HCT116 (cell line): Measurements from ENCODE around the gene PLA2R1. TPM values are rescaled to one million over a fixed set of nuclear protein-coding genes. Genes with fewer than 3 reads are reported as not detected.

Source experiments
- ATAC-seq: fragments of 200-7000 bp; cut with Tn5 transposase; 2 replicates; pipeline ENCODE4 v1.9.1; 2020; ENCODE audit warnings: mild to moderate bottlenecking, moderate library complexity
- BruUV-seq: library from RNA; stranded (reverse); fragments of 400-500 nt; replicated peaks from 2 replicates; lab custom pipeline; 2021; lab: Mats Ljungman, UMichigan
- CTCF ChIA-PET: fragments of 300-600 bp; sonication (Branson Sonifier 250); formaldehyde crosslinking; loops from one replicate; lab custom pipeline; 2021; ENCODE audit warnings: antibody characterized with exemption; lab: Charles Lee
- POLR2A ChIA-PET: fragments of 300-600, 350-600 bp; sonication (Branson Sonifier 250); formaldehyde crosslinking; loops from one replicate; lab custom pipeline; 2021; ENCODE audit warnings: antibody characterized with exemption; lab: Charles Lee
- RAD21 ChIA-PET, 2 experiments: fragments of 300-600 bp; sonication (Branson Sonifier 250); formaldehyde crosslinking; loops; one replicate each; lab custom pipeline; 2023; ENCODE audit warnings: low total read pairs in 2 of 2; ENCODE audit not compliant: uncharacterized antibody in 2 of 2, unreplicated experiment in 2 of 2, low non-redundant PET in 1 of 2; lab: Charles Lee
- DNase-seq: peaks from one replicate; pipeline ENCODE4 v3.0.0-alpha.2; 2010; ENCODE audit warnings: low read depth, low spot score
- H2AFZ ChIP-seq: fragments of 200-600 bp; shearing (Covaris generic), sonication (generic); 2 replicates; pipeline ENCODE4 v1.6.1; 2017; ENCODE audit warnings: low read depth, mixed run types, mixed read lengths, antibody characterized with exemption, low read length; ENCODE audit not compliant: poor library complexity, severe bottlenecking
- H3K27ac ChIP-seq: 2 replicates; pipeline ENCODE4 v1.5.1; 2012; ENCODE audit warnings: low read depth, low read length
- H3K27me3 ChIP-seq: fragments of 200-600 bp; sonication (generic); 2 replicates; pipeline ENCODE4 v1.6.1; 2016; ENCODE audit warnings: mixed run types, low read length, mixed read lengths; ENCODE audit not compliant: insufficient read depth
- H3K36me3 ChIP-seq, 2 experiments: fragments of 200-500 bp in 1 of 2; fragments of 200-600 bp in 1 of 2; sonication (Bioruptor generic) in 1 of 2; sonication (generic) in 1 of 2; 2 replicates each; pipeline versions ENCODE4 v1.5.1 to v1.6.1; 2014 to 2016; ENCODE audit warnings: low read length in 2 of 2, inconsistent platforms in 1 of 2, mixed read lengths in 1 of 2, mixed run types in 1 of 2; ENCODE audit not compliant: insufficient read depth in 2 of 2, control insufficient read depth in 1 of 2
- H3K4me1 ChIP-seq, 2 experiments: fragments of 200-600 bp in 1 of 2; sonication (generic) in 1 of 2; 2 replicates each; pipeline versions ENCODE4 v1.5.1 to v1.6.1; 2012 to 2017; ENCODE audit warnings: low read length in 2 of 2, inconsistent platforms in 1 of 2, mild to moderate bottlenecking in 1 of 2, mixed read lengths in 1 of 2, mixed run types in 1 of 2, moderate library complexity in 1 of 2; ENCODE audit not compliant: insufficient read depth in 2 of 2, control insufficient read depth in 1 of 2
- H3K4me2 ChIP-seq: fragments of 200-600 bp; sonication (generic); 2 replicates; pipeline ENCODE4 v1.6.1; 2017; ENCODE audit warnings: mixed run types, low read length, mixed read lengths
- H3K4me3 ChIP-seq, 2 experiments: fragments of 200-600 bp in 1 of 2; sonication (generic) in 1 of 2; replicated peaks in 1 of 2; 2 replicates each; pipeline ENCODE4 v1.5.1; 2011 to 2016; ENCODE audit warnings: low read length in 2 of 2, control low read depth in 1 of 2, low read depth in 1 of 2, mild to moderate bottlenecking in 1 of 2, mixed read lengths in 1 of 2, mixed run types in 1 of 2
- H3K79me2 ChIP-seq: fragments of 200-600 bp; sonication (generic); 2 replicates; pipeline ENCODE4 v1.6.1; 2017; ENCODE audit warnings: mild to moderate bottlenecking, mixed run types, low read length, moderate library complexity, mixed read lengths; ENCODE audit not compliant: insufficient read depth
- H3K9ac ChIP-seq: fragments of 200-600 bp; sonication (generic); 2 replicates; pipeline ENCODE4 v1.6.1; 2016; ENCODE audit warnings: low read length, mixed read lengths
- H3K9me2 ChIP-seq: fragments of 200-600 bp; sonication (generic), shearing (Covaris generic); 2 replicates; pipeline ENCODE4 v1.6.1; 2017; ENCODE audit warnings: mixed run types, mild to moderate bottlenecking, moderate library complexity; ENCODE audit not compliant: insufficient read depth
- H3K9me3 ChIP-seq, 2 experiments: fragments of 200-500 bp in 1 of 2; fragments of 200-600 bp in 1 of 2; sonication (Bioruptor generic) in 1 of 2; sonication (generic) in 1 of 2; 2 replicates each; pipeline ENCODE4 v1.6.1; 2014 to 2017; ENCODE audit warnings: low read length in 2 of 2, mixed read lengths in 2 of 2, inconsistent platforms in 1 of 2, low read depth in 1 of 2, mild to moderate bottlenecking in 1 of 2, mixed run types in 1 of 2, moderate library complexity in 1 of 2; ENCODE audit not compliant: control insufficient read depth in 1 of 2, insufficient read depth in 1 of 2
- H4K20me1 ChIP-seq: fragments of 200-600 bp; sonication (generic), shearing (Covaris generic); 2 replicates; pipeline ENCODE4 v1.6.1; 2017; ENCODE audit warnings: mixed run types, mild to moderate bottlenecking, moderate library complexity; ENCODE audit not compliant: insufficient read depth
- ATF3 ChIP-seq: IDR thresholded peaks from 2 replicates; pipeline ENCODE4 v1.6.1; 2012
- CEBPB ChIP-seq: IDR thresholded peaks from 2 replicates; pipeline ENCODE4 v1.6.1; 2012; ENCODE audit warnings: low read depth
- EGR1 ChIP-seq: IDR thresholded peaks from 2 replicates; pipeline ENCODE4 v1.6.1; 2012; ENCODE audit warnings: low read depth
- FOSL1 ChIP-seq: IDR thresholded peaks from 2 replicates; pipeline ENCODE4 v1.6.1; 2012; ENCODE audit warnings: low read depth
- JUND ChIP-seq: IDR thresholded peaks from 2 replicates; pipeline ENCODE4 v1.6.1; 2012
- POLR2A ChIP-seq: IDR thresholded peaks from 2 replicates; pipeline ENCODE4 v1.7.0; 2011; ENCODE audit warnings: borderline replicate concordance; ENCODE audit not compliant: insufficient read depth, insufficient read length; ENCODE audit errors: extremely low read depth
- POLR2AphosphoS5 ChIP-seq: IDR thresholded peaks from 2 replicates; pipeline ENCODE4 v1.6.1; 2011; ENCODE audit warnings: mild to moderate bottlenecking, low read depth, low read length, moderate library complexity
- RAD21 ChIP-seq: IDR thresholded peaks from 2 replicates; pipeline ENCODE4 v1.6.1; 2012; ENCODE audit warnings: low read depth, mild to moderate bottlenecking
- REST ChIP-seq: IDR thresholded peaks from 2 replicates; pipeline ENCODE4 v1.6.1; 2012; ENCODE audit warnings: low read depth
- SIN3A ChIP-seq: IDR thresholded peaks from 2 replicates; pipeline ENCODE4 v1.6.1; 2012; ENCODE audit warnings: low read depth
- SP1 ChIP-seq: IDR thresholded peaks from 2 replicates; pipeline ENCODE4 v1.6.1; 2012; ENCODE audit warnings: low read depth
- SRF ChIP-seq: IDR thresholded peaks from 2 replicates; pipeline ENCODE4 v1.6.1; 2012; ENCODE audit warnings: low read depth
- TCF7L2 ChIP-seq: IDR thresholded peaks from 2 replicates; pipeline ENCODE4 v1.7.0; 2011; ENCODE audit warnings: borderline replicate concordance, inconsistent platforms; ENCODE audit not compliant: insufficient read depth, insufficient read length; ENCODE audit errors: extremely low read depth
- YY1 ChIP-seq: IDR thresholded peaks from 2 replicates; pipeline ENCODE4 v1.6.1; 2011; ENCODE audit warnings: low read length, low read depth, moderate library complexity, mild to moderate bottlenecking; ENCODE audit not compliant: insufficient replicate concordance; ENCODE audit errors: extremely low read depth
- ZFX ChIP-seq: fragments of 450-650 bp; IDR thresholded peaks from 2 replicates; pipeline ENCODE4 v1.6.1; 2017
- ZNF274 ChIP-seq: fragments of 200-500 bp; sonication (Bioruptor generic); IDR thresholded peaks from 2 replicates; pipeline ENCODE4 v1.6.1; 2014; ENCODE audit warnings: mild to moderate bottlenecking, low read depth, low read length, inconsistent platforms
- intact Hi-C: fragments of 100-400 bp; cut with micrococcal nuclease; formaldehyde crosslinking; loops from 2 replicates; pipeline ENCODE4 v1.10.0; 2022
- total RNA-seq: library from RNA; stranded (reverse); gene quantifications from one replicate; pipeline ENCODE4 v1.2.1, GENCODE V29; 2021; ENCODE audit not compliant: unreplicated experiment

The PLA2R1 gene
- total RNA-seq, 1 experiment from 2014 or later, result 0.34 TPM

GRCh38 chr2:160054984-160055725 lies 7.3 kb downstream of the PLA2R1 start:
- no peaks in the 10 kb centered on the region for H3K36me3 ChIP-seq
- H3K9ac ChIP-seq, result no peak overlapping the region
- ATAC-seq (no peak), DNase-seq (no peak)
- no peak overlapping the region for H3K4me3 ChIP-seq
- no peaks in the 10 kb centered on the region for H3K9me2 ChIP-seq
- RAD21 ChIA-PET, result no interaction called here
- POLR2A ChIA-PET, result no interaction called here
- intact Hi-C loops, result no loop called here
- TF ChIP-seq SRF, result no peak
- TF ChIP-seq TCF7L2, result no peak
- TF ChIP-seq ZFX, result no peak
- TF ChIP-seq ZNF274, result no peak
- no peak overlapping the region for H2AFZ ChIP-seq
- no peaks in the 10 kb centered on the region for H3K79me2 ChIP-seq
- no peaks in the 10 kb centered on the region for H4K20me1 ChIP-seq
- H3K4me2 ChIP-seq, result no peak overlapping the region
- CTCF ChIA-PET, result no interaction called here
- BruUV-seq, result no TSS peak
- H3K4me1 ChIP-seq, result no peaks in the 10 kb centered on the region
- H3K9me3 ChIP-seq, result no peaks in the 10 kb centered on the region
- no peaks in the 10 kb centered on the region for H3K27me3 ChIP-seq
- no peak overlapping the region for H3K27ac ChIP-seq

GRCh38 chr2:160053946-160054345 lies 8.5 kb downstream of the PLA2R1 start:
- H3K36me3 ChIP-seq, result no peaks in the 10 kb centered on the region
- BruUV-seq, result no TSS peak
- TF ChIP-seq FOSL1, result no peak
- no peak for TF ChIP-seq POLR2AphosphoS5
- no peak for TF ChIP-seq SP1
- no peak for TF ChIP-seq REST
- no peak for TF ChIP-seq ATF3
- TF ChIP-seq JUND, result no peak
- TF ChIP-seq RAD21, result no peak
- TF ChIP-seq ZNF274, result no peak
- no peak for TF ChIP-seq CEBPB
- no peak for TF ChIP-seq ZFX
- TF ChIP-seq SRF, result no peak
- TF ChIP-seq YY1, result no peak
- TF ChIP-seq POLR2A, result no peak
- TF ChIP-seq SIN3A, result no peak
- no peak for TF ChIP-seq EGR1
- H3K4me3 ChIP-seq, result no peak overlapping the region
- ChIA-PET POLR2A (no interaction called here), RAD21 (no interaction called here), CTCF (no interaction called here)
- no peaks in the 10 kb centered on the region for H3K27me3 ChIP-seq
- no peak for DNase-seq
- ATAC-seq, result no peak
- no peaks in the 10 kb centered on the region for H3K4me1 ChIP-seq
- no peak overlapping the region for H3K27ac ChIP-seq
- no peaks in the 10 kb centered on the region for H3K79me2 ChIP-seq
- no peak overlapping the region for H2AFZ ChIP-seq
- intact Hi-C loops, result no loop called here
- H4K20me1 ChIP-seq, result no peaks in the 10 kb centered on the region
- no peak overlapping the region for H3K9ac ChIP-seq
- no peaks in the 10 kb centered on the region for H3K9me3 ChIP-seq
- no peaks in the 10 kb centered on the region for H3K9me2 ChIP-seq
- H3K4me2 ChIP-seq, result no peak overlapping the region
